GM23338 (cell line): ENCODE data around the gene SPRED2. TPM values are rescaled to one million over a fixed set of nuclear protein-coding genes. Genes with fewer than 3 reads are reported as not detected.

Source experiments
- ATAC-seq: fragments of 200-7000 bp; cut with Tn5 transposase; 3 replicates; pipeline ENCODE4 v1.9.1; 2020
- DNase-seq: peaks from one replicate; pipeline ENCODE4 v3.0.0-alpha.2; 2015; ENCODE audit warnings: low spot score
- H2AFZ ChIP-seq: fragments of 200-600 bp; sonication (generic); 2 replicates; pipeline ENCODE4 v1.8.0; 2016; ENCODE audit warnings: antibody characterized with exemption, mild to moderate bottlenecking, moderate library complexity
- H3F3A ChIP-seq: fragments of 200-600 bp; sonication (generic); replicated peaks from 2 replicates; pipeline ENCODE4 v1.8.0; 2017; ENCODE audit warnings: antibody characterized with exemption, mixed run types, low read depth
- H3K27ac ChIP-seq: fragments of 200-600 bp; sonication (generic); 2 replicates; pipeline ENCODE4 v1.6.1; 2016; ENCODE audit warnings: low read depth
- H3K27me3 ChIP-seq: fragments of 200-600 bp; sonication (generic); 2 replicates; pipeline ENCODE4 v1.8.0; 2016; ENCODE audit warnings: mild to moderate bottlenecking, mixed run types, moderate library complexity; ENCODE audit not compliant: insufficient read depth
- H3K36me3 ChIP-seq: fragments of 200-600 bp; sonication (generic); 2 replicates; pipeline ENCODE4 v1.8.0; 2016; ENCODE audit warnings: mild to moderate bottlenecking; ENCODE audit not compliant: insufficient read depth
- H3K4me1 ChIP-seq: fragments of 200-600 bp; sonication (generic); 2 replicates; pipeline ENCODE4 v1.8.0; 2016; ENCODE audit warnings: mild to moderate bottlenecking, moderate library complexity; ENCODE audit not compliant: insufficient read depth
- H3K4me2 ChIP-seq: fragments of 200-600 bp; sonication (generic); 2 replicates; pipeline ENCODE4 v1.7.1; 2017; ENCODE audit warnings: mixed run types
- H3K4me3 ChIP-seq: fragments of 200-600 bp; sonication (generic); 2 replicates; pipeline ENCODE4 v1.6.1; 2016; ENCODE audit warnings: mixed run types
- H3K79me2 ChIP-seq: fragments of 200-600 bp; sonication (generic); replicated peaks from 2 replicates; pipeline ENCODE4 v1.8.0; 2017; ENCODE audit warnings: mild to moderate bottlenecking; ENCODE audit not compliant: insufficient read depth
- H3K9me2 ChIP-seq: fragments of 200-600 bp; sonication (generic); 2 replicates; pipeline ENCODE4 v1.8.0; 2017; ENCODE audit not compliant: insufficient read depth
- H4K20me1 ChIP-seq: fragments of 200-600 bp; sonication (generic); replicated peaks from 2 replicates; pipeline ENCODE4 v1.8.0; 2017; ENCODE audit warnings: mild to moderate bottlenecking; ENCODE audit not compliant: insufficient read depth
- H3K27ac Mint-ChIP-seq: 2 replicates; pipeline ENCODE4 v1.8.0; 2020; ENCODE audit warnings: inconsistent platforms, mild to moderate bottlenecking, moderate library complexity, mixed read lengths
- H3K27me3 Mint-ChIP-seq: 3 replicates; pipeline ENCODE4 v1.8.0; 2022; ENCODE audit warnings: low read depth, mild to moderate bottlenecking, moderate library complexity, mixed read lengths, inconsistent platforms; ENCODE audit not compliant: insufficient read depth, poor library complexity
- H3K36me3 Mint-ChIP-seq: 3 replicates; pipeline ENCODE4 v1.8.0; 2021; ENCODE audit warnings: low read depth, mild to moderate bottlenecking, inconsistent platforms, moderate library complexity, mixed read lengths
- H3K4me1 Mint-ChIP-seq: 3 replicates; pipeline ENCODE4 v1.8.0; 2020; ENCODE audit warnings: mild to moderate bottlenecking, inconsistent platforms, mixed read lengths
- H3K4me3 Mint-ChIP-seq: 3 replicates; pipeline ENCODE4 v1.8.0; 2021; ENCODE audit warnings: moderate library complexity, mild to moderate bottlenecking, inconsistent platforms, mixed read lengths
- H3K9me3 Mint-ChIP-seq: 3 replicates; pipeline ENCODE4 v1.8.0; 2020; ENCODE audit warnings: moderate library complexity, mild to moderate bottlenecking, inconsistent platforms, mixed read lengths
- CREB1 ChIP-seq: fragments of 250-450 bp; sonication (Bioruptor Pico); IDR thresholded peaks from 2 replicates; pipeline ENCODE4 v1.5.0; 2020; ENCODE audit warnings: low read depth, mild to moderate bottlenecking, moderate library complexity
- CTCF ChIP-seq, 2 experiments: fragments of 200-600 bp in 1 of 2; sonication (generic) in 1 of 2; conservative IDR thresholded peaks; 2 replicates each; pipeline versions ENCODE4 v1.5.1 to v1.6.1; 2016 to 2017; ENCODE audit warnings: antibody characterized with exemption in 2 of 2, low read depth in 2 of 2, mild to moderate bottlenecking in 2 of 2, moderate library complexity in 1 of 2
- ETS1 ChIP-seq: IDR thresholded peaks from 2 replicates; pipeline ENCODE4 v1.6.1; 2016; ENCODE audit warnings: antibody characterized with exemption
- EZH2 ChIP-seq: fragments of 200-600 bp; sonication (generic); IDR thresholded peaks from one replicate; pipeline ENCODE4 v1.8.0; 2017; ENCODE audit warnings: antibody characterized with exemption, mild to moderate bottlenecking, low read depth; ENCODE audit not compliant: unreplicated experiment
- EZH2phosphoT487 ChIP-seq: fragments of 200-600 bp; sonication (generic); IDR thresholded peaks from one replicate; pipeline ENCODE4 v1.8.1; 2018; ENCODE audit warnings: antibody characterized with exemption; ENCODE audit not compliant: unreplicated experiment
- JUNB ChIP-seq: IDR thresholded peaks from one replicate; pipeline ENCODE4 v1.6.1; 2016; ENCODE audit warnings: antibody characterized with exemption; ENCODE audit not compliant: unreplicated experiment
- NANOG ChIP-seq: IDR thresholded peaks from 2 replicates; pipeline ENCODE4 v1.6.1; 2016; ENCODE audit warnings: antibody characterized with exemption, borderline replicate concordance
- POLR2AphosphoS5 ChIP-seq: IDR thresholded peaks from 2 replicates; pipeline ENCODE4 v1.6.1; 2016; ENCODE audit warnings: antibody characterized with exemption, low read depth
- REST ChIP-seq: IDR thresholded peaks from one replicate; pipeline ENCODE4 v1.6.1; 2018; ENCODE audit warnings: antibody characterized with exemption; ENCODE audit not compliant: unreplicated experiment
- ZNF114 ChIP-seq: fragments of 250-450 bp; sonication (Bioruptor Pico); IDR thresholded peaks from 2 replicates; pipeline ENCODE4 v1.5.0; 2020; ENCODE audit warnings: mild to moderate bottlenecking, moderate library complexity
- ZNF331 ChIP-seq: fragments of 250-450 bp; sonication (Bioruptor Pico); IDR thresholded peaks from 2 replicates; pipeline ENCODE4 v1.5.0; 2020; ENCODE audit warnings: low read depth, mild to moderate bottlenecking, moderate library complexity
- ZNF462 ChIP-seq: fragments of 250-450 bp; sonication (Bioruptor Pico); IDR thresholded peaks from 2 replicates; pipeline ENCODE4 v1.5.0; 2020; ENCODE audit warnings: mild to moderate bottlenecking, moderate library complexity
- polyA plus RNA-seq: library from polyadenylated mRNA; unstranded; fragments of >200 nt; fragmentation: Nextera tagmentation; extraction: Ambion mirVana; gene quantifications from 2 replicates; pipeline ENCODE4 v1.2.1, GENCODE V29; 2016
- total RNA-seq: library from RNA; depleted of rRNA; stranded (reverse); fragments of >200 nt; shearing (Covaris generic); gene quantifications from 2 replicates; pipeline ENCODE4 v1.2.3, GENCODE V29; 2014

SPRED2 gene
- total and polyA plus RNA-seq, 2 experiments from 2014 or later, result 8.7 to 13.0 TPM

GRCh38 chr2:65453916-65454315, 21.5 kb upstream of the SPRED2 start:
- Histone ChIP-seq H3K27ac (no peak overlapping the region), H3K4me2 (no peak overlapping the region), H3K79me2 (no peaks in the 10 kb centered on the region), H4K20me1 (no peaks in the 10 kb centered on the region), H3K4me3 (no peak overlapping the region), H3K9me2 (no peaks in the 10 kb centered on the region), H2AFZ (no peak overlapping the region), H3F3A (no peaks in the 10 kb centered on the region), H3K36me3 (no peaks in the 10 kb centered on the region), H3K4me1 (no peaks in the 10 kb centered on the region), H3K27me3 (no peaks in the 10 kb centered on the region)
- Mint-ChIP-seq H3K4me1 (peaks cover 10% of the 10 kb centered on the region; the same call in 2 of the 3 replicates), H3K9me3 (no peaks in the 10 kb centered on the region; the same call in 2 of the 3 replicates), H3K4me3 (no peak overlapping the region), H3K27me3 (peaks cover 2% of the 10 kb centered on the region), H3K36me3 (no peaks in the 10 kb centered on the region), H3K27ac (no peak overlapping the region)
- ATAC-seq (no peak), DNase-seq (no peak)
- TF ChIP-seq ZNF114 (CRISPR knock-in tag) (no peak), NANOG (no peak), EZH2 (no peak), CTCF (conservative IDR thresholded peaks at IDR 0.05; ENCODE audit: low read depth in 2 of 2) (no peak), JUNB (no peak), ZNF462 (CRISPR knock-in tag) (no peak), ETS1 (no peak), CREB1 (CRISPR knock-in tag) (no peak), EZH2phosphoT487 (no peak), POLR2AphosphoS5 (no peak), REST (no peak), ZNF331 (CRISPR knock-in tag) (no peak)
